Activated CD4-positive, alpha-beta memory T cell treated with anti-CD3 and anti-CD28 coated beads, Interleukin-2, amount 10 ng/mL, durations not matched to agents 7 days and 5 days (primary cell): ENCODE results near the gene EVA1A. TPM values are rescaled to one million over a fixed set of nuclear protein-coding genes. Genes with fewer than 3 reads are reported as not detected.
A peak's percentile ranks its signal among the peaks of the same experiment; 100 is the strongest.

Experiments
- CTCF ChIA-PET: fragments of 350-600 bp; sonication (Branson Sonifier 250); formaldehyde crosslinking; loops from one replicate; lab custom pipeline; 2021; ENCODE audit warnings: antibody characterized with exemption, inconsistent platforms; lab: Charles Lee
- POLR2A ChIA-PET: fragments of 350-600 bp; sonication (Branson Sonifier 250); formaldehyde crosslinking; loops from one replicate; lab custom pipeline; 2021; ENCODE audit warnings: antibody characterized with exemption; lab: Charles Lee
- DNase-seq: peaks from one replicate; pipeline ENCODE4 v3.0.0-alpha.2; 2020
- H3K27ac Mint-ChIP-seq: one replicate; pipeline ENCODE4 v1.8.0; 2021; ENCODE audit warnings: mild to moderate bottlenecking, mixed read lengths
- H3K27me3 Mint-ChIP-seq: one replicate; pipeline ENCODE4 v1.8.0; 2021; ENCODE audit warnings: mixed read lengths
- H3K36me3 Mint-ChIP-seq: one replicate; pipeline ENCODE4 v1.8.0; 2021; ENCODE audit warnings: low read depth, mixed read lengths
- H3K4me1 Mint-ChIP-seq: one replicate; pipeline ENCODE4 v1.8.0; 2021; ENCODE audit warnings: mixed read lengths
- H3K4me3 Mint-ChIP-seq: one replicate; pipeline ENCODE4 v1.8.0; 2021; ENCODE audit warnings: mild to moderate bottlenecking, mixed read lengths
- H3K9me3 Mint-ChIP-seq: one replicate; pipeline ENCODE4 v1.8.0; 2021; ENCODE audit warnings: mixed read lengths
- total RNA-seq, 2 experiments: library from RNA; stranded (reverse); gene quantifications; one replicate each; pipeline ENCODE4 v1.2.3, GENCODE V29; 2021

EVA1A gene
- total RNA-seq, 2 experiments from 2014 or later, result not detected

DNA sequence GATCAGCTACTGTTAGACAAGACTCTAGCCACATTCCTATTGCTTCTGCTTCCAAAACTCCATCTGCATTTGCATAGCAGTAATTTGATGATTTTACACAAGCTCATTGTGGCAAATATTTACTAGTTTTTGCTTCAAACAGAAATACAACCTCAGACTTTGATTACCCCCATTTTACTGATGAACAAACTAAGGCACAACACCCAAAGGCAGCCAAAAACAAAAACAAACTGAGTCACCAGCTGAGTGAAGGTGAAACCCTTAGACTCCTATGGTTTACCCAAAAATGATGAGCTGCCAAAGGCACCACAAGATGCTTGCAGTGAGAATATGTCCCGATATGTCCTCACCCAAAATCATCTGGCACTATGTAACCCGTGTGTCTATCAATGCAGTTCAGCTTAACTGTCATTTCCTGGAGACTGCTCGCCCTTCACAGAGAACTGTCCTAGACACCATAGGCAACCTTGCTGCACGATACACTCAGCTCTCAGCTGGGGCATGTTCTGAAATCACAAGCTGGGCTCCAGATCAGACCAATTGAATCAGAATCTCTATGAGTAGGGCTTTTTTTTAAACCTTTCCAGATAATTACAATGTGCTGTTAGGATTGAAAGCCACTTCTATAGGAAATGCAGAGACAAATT lies 4.1 kb upstream of the EVA1A start:
- no peaks in the 10 kb centered on the region for H3K36me3 Mint-ChIP-seq
- H3K4me1 Mint-ChIP-seq, result peaks cover 12% of the 10 kb centered on the region
- H3K4me3 Mint-ChIP-seq, result no peak overlapping the region
- no peaks in the 10 kb centered on the region for H3K9me3 Mint-ChIP-seq
- H3K27me3 Mint-ChIP-seq, result peaks cover 46% of the 10 kb centered on the region
- POLR2A ChIA-PET, result no interaction called here
- no peak overlapping the region for H3K27ac Mint-ChIP-seq
- DNase-seq, result no peak
- CTCF ChIA-PET, result interaction anchor here (1.1 to 1.3 kb wide), 5 partner anchors 9 to 77 kb away, joined by 3 to 5 read pairs (median 3); no protein-coding TSS in a partner anchor

DNA sequence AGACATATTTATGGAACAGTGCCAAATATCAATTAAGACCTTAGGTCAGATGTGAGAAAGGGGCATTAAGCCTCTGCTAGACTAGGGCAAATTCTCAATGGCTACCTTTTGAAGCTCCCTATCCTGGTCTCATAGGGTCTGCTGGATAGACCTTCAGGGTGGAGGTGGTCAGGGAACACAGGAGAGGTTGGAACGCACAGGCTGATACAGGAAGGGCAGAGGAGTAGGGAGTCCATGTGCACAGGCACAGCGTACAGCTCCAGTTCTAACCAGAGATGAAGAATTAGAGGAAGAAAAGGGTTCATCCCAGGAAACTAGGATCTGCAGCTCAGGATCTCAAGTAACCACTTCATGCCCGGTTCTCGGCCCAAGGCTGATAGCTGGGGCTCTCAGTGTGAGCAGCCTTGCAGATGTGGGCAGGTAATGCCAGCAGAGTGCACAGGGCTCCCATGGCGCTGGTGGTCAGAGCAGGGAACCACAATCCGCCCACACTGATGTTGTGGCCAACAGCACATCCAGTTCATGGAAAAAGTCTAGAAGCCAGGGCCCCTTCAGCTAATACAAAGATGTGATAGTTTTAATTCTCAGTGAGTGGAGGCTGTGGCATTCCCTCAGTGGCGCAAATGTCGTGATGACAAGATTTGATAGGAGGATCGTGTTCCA lies 3.4 kb upstream of the EVA1A start:
- peaks cover 12% of the 10 kb centered on the region for H3K4me1 Mint-ChIP-seq
- no peak overlapping the region for H3K27ac Mint-ChIP-seq
- H3K9me3 Mint-ChIP-seq, result no peaks in the 10 kb centered on the region
- no peaks in the 10 kb centered on the region for H3K36me3 Mint-ChIP-seq
- ChIA-PET CTCF (interaction anchor here (1.1 to 1.3 kb wide), 5 partner anchors 9 to 77 kb away, joined by 3 to 5 read pairs (median 3); no protein-coding TSS in a partner anchor), POLR2A (no interaction called here)
- no peak overlapping the region for H3K4me3 Mint-ChIP-seq
- peaks cover 47% of the 10 kb centered on the region for H3K27me3 Mint-ChIP-seq
- no peak for DNase-seq

DNA sequence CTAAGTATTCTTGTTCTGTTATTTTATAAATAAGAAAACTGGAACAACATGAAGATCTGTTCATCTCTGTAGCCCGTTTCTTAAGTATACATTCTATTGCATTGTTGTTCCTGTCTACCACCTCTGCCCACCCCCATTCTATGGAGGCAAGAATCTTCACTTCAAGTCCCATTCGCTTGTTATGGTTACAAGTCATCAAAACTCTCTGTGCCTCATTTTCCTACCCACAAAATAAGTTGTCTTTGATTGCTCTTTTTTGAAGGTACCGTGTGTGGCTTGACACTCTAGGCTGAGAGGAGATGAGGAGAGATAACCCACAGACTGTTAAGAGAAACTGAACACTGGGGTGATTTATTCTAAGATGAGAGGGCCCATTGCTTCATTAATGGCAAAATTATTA lies 2.9 kb upstream of the EVA1A start:
- H3K4me1 Mint-ChIP-seq, result peaks cover 12% of the 10 kb centered on the region
- ChIA-PET POLR2A (no interaction called here), CTCF (interaction anchor here (1.1 to 1.2 kb wide), 2 partner anchors 14 to 16 kb away, joined by 3 to 5 read pairs; no protein-coding TSS in a partner anchor)
- H3K36me3 Mint-ChIP-seq, result no peaks in the 10 kb centered on the region
- H3K27ac Mint-ChIP-seq, result no peak overlapping the region
- H3K4me3 Mint-ChIP-seq, result no peak overlapping the region
- H3K27me3 Mint-ChIP-seq, result peaks cover 52% of the 10 kb centered on the region
- DNase-seq, result no peak
- no peaks in the 10 kb centered on the region for H3K9me3 Mint-ChIP-seq

DNA sequence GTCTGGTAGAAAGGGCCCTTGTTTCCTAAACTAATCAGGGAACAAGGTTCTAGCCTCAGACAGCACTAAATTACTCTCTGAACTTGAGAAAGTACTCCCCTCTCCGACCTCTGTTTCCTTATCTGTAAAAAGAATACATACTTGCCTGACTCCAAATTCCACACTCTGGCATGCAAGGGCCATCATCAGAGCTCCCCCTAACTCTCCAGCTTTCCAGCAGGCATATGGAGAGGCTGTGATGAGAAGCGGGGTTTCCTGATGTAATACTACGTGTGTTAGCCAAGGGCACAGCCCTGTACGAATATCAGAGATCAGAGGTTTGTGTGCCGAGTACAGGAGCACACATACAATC lies 1.8 kb upstream of the EVA1A start:
- Mint-ChIP-seq H3K4me3 (no peak overlapping the region), H3K36me3 (no peaks in the 10 kb centered on the region), H3K27ac (no peak overlapping the region), H3K4me1 (peaks cover 12% of the 10 kb centered on the region), H3K27me3 (peaks cover 57% of the 10 kb centered on the region), H3K9me3 (no peaks in the 10 kb centered on the region)
- CTCF ChIA-PET, result no interaction called here
- POLR2A ChIA-PET, result no interaction called here
- no peak for DNase-seq

DNA sequence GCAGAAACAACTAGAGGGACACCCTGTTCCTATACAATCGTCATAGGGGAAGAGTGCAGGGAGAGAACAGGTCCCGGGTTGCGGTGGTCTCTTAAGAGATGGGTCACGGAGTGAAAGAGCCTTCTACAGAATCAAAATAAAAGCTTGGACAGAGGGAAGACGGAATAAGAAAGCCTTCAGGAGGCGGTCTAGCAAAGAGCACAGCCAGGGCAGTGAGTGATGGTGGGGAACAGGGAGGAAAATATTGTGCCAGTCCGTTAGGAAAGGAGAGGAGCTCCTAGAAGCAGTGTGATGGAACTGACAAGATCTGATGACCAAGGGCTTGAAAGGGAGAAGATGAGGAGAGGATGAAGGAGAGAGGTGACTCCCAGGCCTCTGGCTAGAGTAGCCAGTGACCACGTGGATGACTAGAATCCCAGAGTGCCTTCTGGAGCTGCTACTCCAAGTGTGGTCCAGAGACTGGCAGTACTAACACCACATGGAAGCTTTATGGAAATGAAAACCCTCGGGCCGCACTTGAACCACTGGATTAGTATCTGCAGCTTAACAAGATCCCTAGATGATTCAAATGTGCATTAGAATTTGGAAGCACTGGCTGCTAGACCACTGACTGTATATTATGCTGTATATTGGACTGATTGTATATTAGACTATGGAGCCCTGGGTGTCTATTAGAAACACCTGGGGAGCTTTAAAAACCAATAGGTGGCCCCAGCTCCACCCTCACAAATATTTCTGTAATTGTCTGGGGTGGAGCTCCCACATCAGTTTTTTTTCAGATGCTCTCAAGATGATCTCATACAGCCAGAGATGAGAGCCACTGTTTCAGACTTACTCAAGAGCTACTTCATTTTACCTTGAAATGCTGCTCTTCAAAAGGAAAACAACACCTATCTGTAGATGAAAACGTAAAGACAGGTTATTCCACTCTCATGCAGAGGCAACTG lies 1.1 kb upstream of the EVA1A start:
- Mint-ChIP-seq H3K9me3 (no peaks in the 10 kb centered on the region), H3K27ac (no peak overlapping the region), H3K36me3 (no peaks in the 10 kb centered on the region), H3K4me1 (peaks cover 12% of the 10 kb centered on the region), H3K4me3 (no peak overlapping the region), H3K27me3 (peaks cover 53% of the 10 kb centered on the region)
- POLR2A ChIA-PET, result no interaction called here
- CTCF ChIA-PET, result no interaction called here
- DNase-seq, result no peak

DNA sequence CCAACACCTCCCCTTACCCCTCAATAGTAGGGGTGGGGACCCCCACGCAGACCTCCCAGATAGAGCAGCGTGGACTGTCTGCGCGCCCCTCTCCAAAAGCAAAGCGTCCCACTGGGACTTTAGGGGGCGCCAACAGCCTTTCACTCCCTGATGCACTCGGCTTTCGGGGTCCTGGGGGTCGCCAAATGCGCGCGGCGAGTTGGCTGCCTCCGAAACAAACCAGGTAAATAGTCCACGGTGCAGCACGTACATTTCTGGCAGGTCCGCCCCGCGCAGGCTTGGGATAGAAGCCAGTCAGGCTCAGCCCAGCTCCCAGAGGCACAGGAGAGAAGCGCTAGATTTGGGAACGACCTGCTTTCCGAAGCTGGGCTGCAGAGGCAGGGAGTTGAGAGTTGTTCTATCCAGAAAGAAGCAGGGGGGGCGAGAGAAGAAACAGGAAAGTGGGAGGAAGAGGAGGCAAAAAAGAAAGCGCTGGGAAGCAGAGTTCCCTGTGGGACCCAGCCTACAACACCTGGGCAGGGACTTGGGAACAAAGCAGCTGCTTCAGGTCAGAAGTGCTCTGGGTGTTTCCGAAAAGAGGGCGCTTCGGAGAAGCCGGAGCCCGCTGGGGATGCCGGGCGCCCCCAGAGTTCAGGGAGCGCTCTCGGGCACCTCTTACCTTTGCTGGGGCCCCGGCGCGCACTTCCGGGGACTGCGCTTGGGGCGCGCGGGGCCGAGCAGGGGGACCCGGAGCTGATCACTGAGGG lies 544 bp downstream of the EVA1A start:
- no peak for DNase-seq
- Mint-ChIP-seq H3K27me3 (peaks cover 47% of the 10 kb centered on the region), H3K4me1 (peaks cover 12% of the 10 kb centered on the region), H3K9me3 (no peaks in the 10 kb centered on the region), H3K27ac (no peak overlapping the region), H3K4me3 (peak overlapping the region; percentile 63), H3K36me3 (no peaks in the 10 kb centered on the region)
- ChIA-PET CTCF (no interaction called here), POLR2A (no interaction called here)

DNA sequence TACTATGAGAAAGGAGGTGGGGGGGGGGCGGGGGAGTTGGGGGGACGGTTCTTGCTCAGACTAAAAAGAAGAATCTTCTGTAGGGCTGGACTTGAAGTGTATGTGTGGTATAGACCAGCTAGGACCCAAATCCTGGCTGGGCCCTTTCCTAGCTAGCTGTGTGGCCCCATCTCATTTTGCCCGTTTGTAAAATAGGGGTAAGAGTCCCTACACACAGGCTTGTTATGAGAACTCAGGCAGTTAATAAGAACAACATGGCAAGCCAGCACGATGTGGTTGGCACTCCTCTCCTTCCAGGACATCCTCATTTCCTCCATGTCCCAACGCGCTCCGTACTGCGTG lies 1.1 kb downstream of the EVA1A start:
- no peak for DNase-seq

DNA sequence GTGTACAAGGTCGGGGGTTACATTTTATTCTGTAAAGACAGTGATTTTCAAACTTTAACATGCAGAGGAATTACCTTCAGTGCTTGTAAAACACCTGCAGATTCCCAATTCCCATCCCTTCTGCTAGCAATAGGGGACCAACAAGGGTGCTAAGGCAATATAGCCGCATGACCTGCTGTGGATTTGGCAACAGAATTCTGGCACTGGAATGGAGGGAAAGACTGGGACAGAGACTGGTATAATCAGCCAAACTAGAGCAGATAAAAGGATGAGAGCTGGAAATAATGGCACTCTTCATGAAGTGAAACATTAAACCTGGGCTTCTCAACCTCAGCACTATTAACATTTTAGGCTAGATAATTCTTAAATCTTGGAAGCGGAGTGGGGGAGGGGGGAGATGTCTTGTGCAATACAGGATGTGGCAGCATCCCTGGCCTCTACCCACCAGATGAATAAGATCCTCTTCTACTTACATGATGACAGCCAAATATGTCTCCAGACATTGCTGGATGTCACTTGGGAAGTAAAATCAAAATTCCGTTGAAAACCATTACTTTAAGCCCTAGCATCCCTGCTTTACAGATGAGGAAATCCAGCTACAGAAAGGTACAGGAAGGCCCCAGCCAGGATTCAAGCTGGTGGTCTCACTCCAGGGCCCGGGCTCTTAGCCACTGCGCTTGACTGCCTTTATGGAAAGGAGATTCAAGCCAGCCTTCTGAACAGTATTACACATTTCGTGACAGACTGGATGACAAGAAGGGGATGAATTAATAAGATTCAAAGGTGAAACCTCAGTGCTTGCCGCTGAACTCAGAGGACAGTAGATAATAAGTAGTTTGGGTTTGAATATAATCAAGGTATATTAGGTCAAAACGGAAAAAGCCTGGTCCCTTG lies 1.7 kb downstream of the EVA1A start:
- no peak overlapping the region for H3K4me3 Mint-ChIP-seq
- no peak for DNase-seq
- no peaks in the 10 kb centered on the region for H3K9me3 Mint-ChIP-seq
- peaks cover 12% of the 10 kb centered on the region for H3K4me1 Mint-ChIP-seq
- CTCF ChIA-PET, result no interaction called here
- POLR2A ChIA-PET, result no interaction called here
- H3K36me3 Mint-ChIP-seq, result no peaks in the 10 kb centered on the region
- no peak overlapping the region for H3K27ac Mint-ChIP-seq
- H3K27me3 Mint-ChIP-seq, result peaks cover 45% of the 10 kb centered on the region

More for the DNA sequence above, 1.1 kb downstream of the EVA1A start:
- Mint-ChIP-seq H3K27ac (no peak overlapping the region), H3K9me3 (no peaks in the 10 kb centered on the region), H3K4me3 (peak overlapping the region; percentile 63), H3K27me3 (peaks cover 46% of the 10 kb centered on the region), H3K4me1 (peaks cover 12% of the 10 kb centered on the region), H3K36me3 (no peaks in the 10 kb centered on the region)
- ChIA-PET POLR2A (no interaction called here), CTCF (no interaction called here)

DNA sequence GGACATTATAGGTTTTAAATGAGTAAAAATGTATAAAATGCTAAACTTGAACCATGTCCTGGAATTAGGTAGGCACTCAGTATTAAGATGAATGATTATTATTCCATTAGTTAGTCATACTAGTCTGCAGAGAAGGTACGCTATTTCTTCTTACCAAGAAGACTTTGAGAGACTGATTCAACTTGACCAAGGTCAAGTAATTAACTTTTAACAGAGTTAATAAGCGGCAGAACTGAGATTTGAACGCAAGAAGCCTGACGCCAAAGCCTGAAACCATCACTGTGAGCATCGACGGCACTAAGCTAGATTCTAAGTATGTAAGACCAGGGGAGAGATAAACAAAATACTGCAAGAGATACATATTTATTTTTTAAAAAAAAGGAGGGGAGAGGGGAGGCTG lies 2.6 kb downstream of the EVA1A start:
- Mint-ChIP-seq H3K27me3 (peaks cover 40% of the 10 kb centered on the region), H3K9me3 (no peaks in the 10 kb centered on the region), H3K4me1 (peaks cover 12% of the 10 kb centered on the region), H3K36me3 (no peaks in the 10 kb centered on the region), H3K4me3 (no peak overlapping the region), H3K27ac (no peak overlapping the region)
- ChIA-PET POLR2A (no interaction called here), CTCF (no interaction called here)
- DNase-seq, result no peak

DNA sequence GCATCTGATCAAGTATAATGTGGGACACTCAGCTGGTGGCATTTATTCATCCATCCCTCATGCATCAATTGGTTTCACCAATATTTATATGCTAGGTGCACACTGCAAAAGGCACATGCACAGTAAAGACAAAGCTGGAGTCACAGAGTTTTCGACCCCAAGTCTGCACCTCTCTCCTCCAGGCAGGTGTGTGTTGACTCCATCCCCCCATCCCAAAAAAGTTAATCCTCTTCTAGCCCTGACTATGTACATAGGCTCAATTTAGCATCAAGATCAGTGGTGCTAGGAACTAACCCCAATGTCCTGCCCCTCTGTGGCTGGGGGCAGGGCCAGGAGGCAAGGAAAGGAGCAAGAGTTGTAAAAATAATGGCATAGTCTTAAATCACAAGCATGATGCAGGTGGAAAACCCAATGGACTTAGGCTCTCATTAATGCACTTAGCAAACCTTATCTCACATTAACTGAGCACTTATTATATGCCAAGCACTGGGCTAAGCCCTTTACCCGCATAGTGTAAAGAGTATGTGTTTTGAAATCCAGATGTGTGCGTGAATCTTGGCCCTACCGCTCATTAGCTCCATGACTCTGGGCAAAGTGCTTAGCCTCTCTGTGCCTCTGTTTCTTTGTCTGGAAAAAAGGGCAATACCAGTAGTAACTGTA lies 3.1 kb downstream of the EVA1A start:
- Mint-ChIP-seq H3K27ac (no peak overlapping the region), H3K27me3 (peaks cover 39% of the 10 kb centered on the region), H3K4me3 (no peak overlapping the region), H3K4me1 (peaks cover 12% of the 10 kb centered on the region), H3K36me3 (no peaks in the 10 kb centered on the region), H3K9me3 (no peaks in the 10 kb centered on the region)
- no peak for DNase-seq
- CTCF ChIA-PET, result no interaction called here
- POLR2A ChIA-PET, result no interaction called here

DNA sequence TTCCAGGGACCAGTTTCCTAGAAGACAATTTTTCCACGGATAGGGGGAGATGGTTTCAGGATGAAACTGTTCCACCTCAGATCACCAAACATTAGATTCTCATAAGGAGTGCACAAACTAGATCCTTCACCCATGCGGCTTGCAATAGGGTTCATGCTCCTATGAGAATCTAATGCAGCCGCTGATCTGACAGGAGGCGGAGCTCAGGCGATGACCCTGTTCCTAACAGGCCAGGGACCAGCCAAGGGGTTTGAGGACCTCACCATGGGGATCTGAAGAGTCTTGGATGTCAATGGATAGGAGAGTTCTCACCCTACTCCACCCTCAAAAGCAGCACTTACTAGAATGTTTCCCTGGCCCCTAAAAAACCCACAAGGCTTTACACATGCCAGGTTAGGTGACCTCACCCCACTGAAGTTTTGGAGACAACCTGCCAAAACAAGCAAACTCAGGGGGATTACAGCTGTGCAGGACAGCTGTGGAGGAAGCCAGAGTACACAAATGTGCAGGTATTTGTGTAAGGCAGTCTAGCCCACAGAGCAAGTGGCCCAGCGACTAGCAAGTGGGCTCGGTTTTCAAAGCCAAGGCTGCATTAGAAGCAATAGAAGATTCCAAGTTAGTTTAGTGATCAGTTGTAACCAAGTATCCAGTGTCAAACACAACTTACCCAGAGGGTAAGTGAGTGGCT lies 3.9 kb downstream of the EVA1A start:
- H3K36me3 Mint-ChIP-seq, result no peaks in the 10 kb centered on the region
- H3K27ac Mint-ChIP-seq, result no peak overlapping the region
- no peak for DNase-seq
- POLR2A ChIA-PET, result no interaction called here
- H3K27me3 Mint-ChIP-seq, result peaks cover 37% of the 10 kb centered on the region
- H3K4me1 Mint-ChIP-seq, result peaks cover 12% of the 10 kb centered on the region
- H3K4me3 Mint-ChIP-seq, result no peak overlapping the region
- CTCF ChIA-PET, result no interaction called here
- no peaks in the 10 kb centered on the region for H3K9me3 Mint-ChIP-seq
